Cardiac fibroblast (primary cell): ENCODE data around the gene ARHGAP24.

ENCODE experiments used
- DNase-seq, 2 donors: peaks; one replicate each; pipeline versions ENCODE4 v3.0.0 to v3.0.0-alpha.2; 2010; ENCODE audit warnings: low read depth in 2 of 2
- H3K4me3 ChIP-seq, 2 donors: replicated peaks in 1 of 2; 1 replicate in 1 of 2; 2 replicates in 1 of 2; pipeline ENCODE4 v1.5.1; 2011; ENCODE audit warnings: low read depth in 2 of 2, low read length in 2 of 2, mild to moderate bottlenecking in 2 of 2, moderate library complexity in 1 of 2
- TF ChIP-seq, protein P1 (sequence below): IDR thresholded peaks from one replicate; pipeline ENCODE4 v1.5.1; 2011; ENCODE audit warnings: low read depth, mild to moderate bottlenecking, low read length, inconsistent platforms

Gene ARHGAP24

DNA sequence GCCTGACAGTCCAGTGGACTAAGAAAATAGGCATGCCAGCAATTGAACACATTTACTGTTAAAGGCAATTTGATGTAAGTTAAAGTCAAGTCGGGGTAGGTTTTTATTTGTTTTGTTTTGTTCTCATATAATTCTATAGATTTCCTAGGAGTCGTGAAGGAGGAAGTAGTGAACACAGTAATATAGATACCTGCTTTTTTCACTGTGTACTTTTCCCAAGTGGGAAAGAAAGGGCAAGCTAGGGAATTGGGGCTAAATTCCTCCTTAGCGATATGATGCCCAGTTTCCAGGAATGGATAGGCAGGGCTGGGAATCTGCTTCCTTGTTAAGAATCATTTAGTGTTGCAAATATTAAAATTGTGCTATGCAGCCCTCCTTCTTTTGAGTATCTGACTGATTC, 271.0 kb downstream of the ARHGAP24 start:
- DNase-seq: no peak
- no peak overlapping the region for H3K4me3 ChIP-seq
- TF ChIP-seq, protein P1, sequence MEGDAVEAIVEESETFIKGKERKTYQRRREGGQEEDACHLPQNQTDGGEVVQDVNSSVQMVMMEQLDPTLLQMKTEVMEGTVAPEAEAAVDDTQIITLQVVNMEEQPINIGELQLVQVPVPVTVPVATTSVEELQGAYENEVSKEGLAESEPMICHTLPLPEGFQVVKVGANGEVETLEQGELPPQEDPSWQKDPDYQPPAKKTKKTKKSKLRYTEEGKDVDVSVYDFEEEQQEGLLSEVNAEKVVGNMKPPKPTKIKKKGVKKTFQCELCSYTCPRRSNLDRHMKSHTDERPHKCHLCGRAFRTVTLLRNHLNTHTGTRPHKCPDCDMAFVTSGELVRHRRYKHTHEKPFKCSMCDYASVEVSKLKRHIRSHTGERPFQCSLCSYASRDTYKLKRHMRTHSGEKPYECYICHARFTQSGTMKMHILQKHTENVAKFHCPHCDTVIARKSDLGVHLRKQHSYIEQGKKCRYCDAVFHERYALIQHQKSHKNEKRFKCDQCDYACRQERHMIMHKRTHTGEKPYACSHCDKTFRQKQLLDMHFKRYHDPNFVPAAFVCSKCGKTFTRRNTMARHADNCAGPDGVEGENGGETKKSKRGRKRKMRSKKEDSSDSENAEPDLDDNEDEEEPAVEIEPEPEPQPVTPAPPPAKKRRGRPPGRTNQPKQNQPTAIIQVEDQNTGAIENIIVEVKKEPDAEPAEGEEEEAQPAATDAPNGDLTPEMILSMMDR: no peak

DNA sequence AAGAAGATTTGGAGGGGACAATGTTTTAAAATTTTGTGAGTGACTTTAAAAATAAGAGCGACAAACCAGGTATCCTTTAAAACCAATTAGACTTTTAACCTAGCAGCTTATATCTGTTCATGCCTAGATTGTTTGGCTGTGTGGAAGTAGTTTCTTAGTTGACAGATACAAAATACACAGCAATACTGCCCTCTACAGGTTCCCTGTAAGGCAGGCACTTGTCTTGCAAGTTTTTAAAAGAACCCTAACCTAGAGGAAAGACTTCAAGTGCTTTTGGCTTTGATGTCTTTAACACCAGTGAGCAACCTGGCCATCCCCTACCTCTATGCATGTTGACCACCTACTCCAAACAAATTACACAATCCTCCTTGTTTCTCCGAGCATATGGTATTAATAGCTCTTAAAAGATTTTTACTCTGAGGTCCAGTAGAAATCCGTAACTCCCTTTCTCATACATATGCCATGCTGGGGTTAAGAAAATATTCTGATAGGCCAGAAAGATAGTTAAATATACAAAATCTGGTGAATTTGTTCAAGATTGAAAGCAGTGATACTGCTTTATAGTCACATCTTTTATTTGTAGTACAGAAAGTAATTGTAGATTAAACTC, 273.0 kb downstream of the ARHGAP24 start:
- TF ChIP-seq, protein P1: peak; percentile 86
- DNase-seq: peak; percentile 92 to 93
- H3K4me3 ChIP-seq: no peak overlapping the region

DNA sequence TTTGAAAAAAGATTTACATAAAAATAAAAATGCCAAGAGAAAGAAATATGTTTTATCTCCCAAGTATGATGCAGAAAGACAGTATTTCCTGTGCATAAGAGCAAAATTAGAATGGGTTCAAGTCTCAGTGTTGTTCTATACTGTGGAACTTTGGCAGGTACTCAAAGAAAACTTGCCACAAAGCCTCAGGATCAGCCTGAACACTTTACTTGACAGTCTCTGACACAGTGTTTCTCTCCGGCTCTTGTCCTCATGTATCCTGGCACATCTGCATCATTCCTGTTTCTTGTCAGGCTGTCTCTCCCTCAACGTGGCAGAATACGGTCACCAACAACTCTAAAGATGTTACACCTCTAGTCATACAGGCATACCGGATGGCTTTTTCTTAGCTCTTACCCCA, 273.7 kb downstream of the ARHGAP24 start:
- TF ChIP-seq, protein P1: no peak
- DNase-seq: peak; percentile 63 to 67

DNA sequence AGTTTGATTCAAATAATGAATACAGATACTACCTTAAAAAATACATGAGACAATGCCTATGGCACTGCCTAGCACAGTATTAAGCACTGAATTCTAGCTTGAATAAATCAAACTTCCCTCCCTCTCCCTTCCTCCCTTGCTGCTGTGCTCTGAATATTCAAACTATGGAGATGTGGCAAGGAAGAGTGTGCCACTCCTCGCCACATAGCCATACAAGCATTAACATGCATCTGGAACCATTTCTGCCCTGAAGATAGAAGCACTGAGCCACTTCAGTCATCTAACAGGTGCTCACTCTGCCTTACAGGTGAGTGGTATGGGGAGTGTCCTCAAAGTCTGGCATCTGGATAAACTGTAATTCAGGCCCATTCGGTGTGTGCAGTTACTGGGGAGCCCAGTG, 276.9 kb downstream of the ARHGAP24 start:
- TF ChIP-seq, protein P1: no peak
- DNase-seq: no peak
- no peak overlapping the region for H3K4me3 ChIP-seq

More for the DNA sequence above, 273.7 kb downstream of the ARHGAP24 start:
- H3K4me3 ChIP-seq: no peak overlapping the region

DNA sequence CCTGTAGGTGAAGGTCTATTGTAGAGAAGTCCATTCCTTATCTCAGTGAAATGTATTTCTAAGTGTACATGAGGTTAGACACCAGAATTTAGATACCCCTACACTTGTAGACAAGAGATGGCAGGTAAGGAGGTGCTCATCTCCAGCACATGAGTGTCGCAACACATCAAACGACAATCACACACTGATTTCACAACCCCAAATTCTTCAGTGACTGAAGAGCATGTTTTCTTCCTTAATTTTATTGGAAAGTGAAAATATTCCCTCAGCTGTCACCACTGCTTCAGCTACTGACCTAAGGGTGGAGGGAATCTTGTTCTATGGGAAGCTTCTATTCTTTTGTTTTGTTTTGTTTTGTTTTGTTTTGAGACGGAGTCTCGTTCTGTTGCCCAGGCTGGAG, 280.3 kb downstream of the ARHGAP24 start:
- no peak overlapping the region for H3K4me3 ChIP-seq
- no peak for DNase-seq
- TF ChIP-seq, protein P1: no peak

DNA sequence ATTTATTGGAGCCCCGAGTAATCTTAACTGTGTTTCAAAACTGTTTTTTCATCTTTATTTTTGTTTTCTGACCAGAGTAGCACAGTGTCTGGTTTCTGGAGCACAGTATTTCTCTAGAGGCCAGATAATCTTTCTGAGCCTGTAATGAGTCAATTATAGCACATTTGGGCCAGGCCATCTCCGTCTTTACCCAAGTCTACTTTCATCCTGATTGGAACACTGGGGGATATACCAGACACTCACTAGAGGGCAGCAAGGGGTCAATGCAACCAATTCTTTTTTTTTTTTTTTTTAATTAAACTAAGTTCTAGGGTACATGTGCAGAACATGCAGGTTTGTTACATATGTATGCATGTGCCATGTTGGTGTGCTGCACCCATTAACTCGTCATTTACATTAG, 282.0 kb downstream of the ARHGAP24 start:
- TF ChIP-seq, protein P1: peak; percentile 61
- peak; percentile 82 to 87 for DNase-seq
- H3K4me3 ChIP-seq: no peak overlapping the region

DNA sequence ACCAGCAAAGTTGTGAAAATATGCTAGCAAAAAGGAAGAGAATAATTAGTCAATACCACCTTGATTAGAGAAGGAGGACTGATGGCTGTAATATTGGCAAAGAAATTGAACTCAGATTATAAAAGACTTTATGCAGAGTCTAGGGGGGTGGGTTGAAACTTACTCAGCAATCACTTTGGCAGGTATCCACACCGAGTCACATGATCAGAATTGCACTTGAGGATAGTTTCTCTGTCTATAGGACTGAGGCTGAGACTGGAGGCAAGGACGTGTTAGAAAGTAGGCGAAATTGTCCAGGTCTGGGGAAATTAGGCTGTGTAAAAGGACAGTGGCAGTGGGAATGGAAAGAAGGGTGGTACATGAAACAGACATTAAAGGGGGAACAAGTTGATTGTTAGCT, 284.4 kb downstream of the ARHGAP24 start:
- H3K4me3 ChIP-seq: no peak overlapping the region
- DNase-seq: peak in 1 of 2 donors; percentile 21
- TF ChIP-seq, protein P1: no peak
